SU-DHL-6 (cell line): ENCODE data around the gene ERRFI1.

Experiments
- H2AFZ ChIP-seq: fragments of 200-600 bp; sonication (generic); 2 replicates; pipeline ENCODE4 v1.6.1; 2014; ENCODE audit warnings: low read depth, mild to moderate bottlenecking, moderate library complexity, mixed read lengths, antibody characterized with exemption, low read length; ENCODE audit not compliant: severe bottlenecking
- H3F3A ChIP-seq: fragments of 200-600 bp; shearing (Covaris generic); 2 replicates; pipeline ENCODE4 v1.6.0; 2016; ENCODE audit warnings: antibody characterized with exemption, mild to moderate bottlenecking; ENCODE audit not compliant: insufficient read depth
- H3K27ac ChIP-seq: fragments of 200-600 bp; sonication (generic); 2 replicates; pipeline ENCODE4 v1.5.1; 2016; ENCODE audit warnings: low read depth, mild to moderate bottlenecking, low read length, moderate library complexity, mixed read lengths
- H3K27me3 ChIP-seq: fragments of 200-600 bp; sonication (generic), shearing (Covaris generic); 2 replicates; pipeline ENCODE4 v1.6.0; 2014; ENCODE audit warnings: mild to moderate bottlenecking, low read length
- H3K36me3 ChIP-seq: fragments of 200-600 bp; sonication (generic); 2 replicates; pipeline ENCODE4 v1.6.1; 2014; ENCODE audit warnings: mild to moderate bottlenecking, low read length, mixed read lengths
- H3K4me2 ChIP-seq: fragments of 300-600, 200-600 bp; shearing (Covaris generic), sonication (generic); 2 replicates; pipeline ENCODE4 v1.6.0; 2014; ENCODE audit warnings: low read length, low read depth, mild to moderate bottlenecking; ENCODE audit not compliant: poor library complexity, severe bottlenecking
- H3K4me3 ChIP-seq: fragments of 200-600 bp; sonication (generic); 2 replicates; pipeline ENCODE4 v1.5.1; 2014; ENCODE audit warnings: antibody characterized with exemption, low read length, mild to moderate bottlenecking, mixed read lengths; ENCODE audit not compliant: insufficient read depth, poor library complexity, severe bottlenecking
- H3K79me2 ChIP-seq: fragments of 200-600 bp; sonication (generic); 2 replicates; pipeline ENCODE4 v1.6.1; 2014; ENCODE audit warnings: mild to moderate bottlenecking, low read length, moderate library complexity; ENCODE audit not compliant: insufficient read depth
- H3K9ac ChIP-seq: fragments of 200-600 bp; sonication (generic); 2 replicates; pipeline ENCODE4 v1.7.0; 2014; ENCODE audit warnings: mild to moderate bottlenecking, low read length
- H3K9me2 ChIP-seq: fragments of 200-600 bp; sonication (generic); replicated peaks from 2 replicates; pipeline ENCODE4 v1.6.1; 2014; ENCODE audit warnings: low read length; ENCODE audit not compliant: insufficient read depth
- H3K9me3 ChIP-seq: fragments of 200-600 bp; sonication (generic); 2 replicates; pipeline ENCODE4 v1.6.1; 2014; ENCODE audit warnings: low read length, mixed read lengths; ENCODE audit not compliant: insufficient read depth
- H4K20me1 ChIP-seq: fragments of 200-600 bp; sonication (generic); 2 replicates; pipeline ENCODE4 v1.6.1; 2014; ENCODE audit warnings: low read depth, mild to moderate bottlenecking, antibody characterized with exemption, low read length, moderate library complexity, mixed read lengths
- EZH2phosphoT487 ChIP-seq: fragments of 200-600 bp; sonication (generic), shearing (Covaris generic); conservative IDR thresholded peaks from 2 replicates; pipeline ENCODE4 v1.6.1; 2018; ENCODE audit warnings: mild to moderate bottlenecking, antibody characterized with exemption, low read length, moderate library complexity, mixed read lengths
- TF ChIP-seq, protein P1 (sequence below): fragments of 200-600 bp; sonication (generic); IDR thresholded peaks from one replicate; pipeline ENCODE4 v1.5.1; 2017; ENCODE audit warnings: antibody characterized with exemption, mild to moderate bottlenecking, low read length, moderate library complexity; ENCODE audit not compliant: insufficient read depth, poor library complexity, severe bottlenecking

The ERRFI1 gene

GRCh38 chr1:8021676-8022266 lies 4.3 kb downstream of the ERRFI1 start:
- H3K27ac ChIP-seq = no peak overlapping the region
- no peaks in the 10 kb centered on the region for H3F3A ChIP-seq
- H4K20me1 ChIP-seq = no peaks in the 10 kb centered on the region

GRCh38 chr1:8020032-8020431 lies 6.1 kb downstream of the ERRFI1 start:
- Histone ChIP-seq H3K27me3 (no peaks in the 10 kb centered on the region), H4K20me1 (no peaks in the 10 kb centered on the region), H3K9me3 (no peaks in the 10 kb centered on the region), H3K9me2 (no peaks in the 10 kb centered on the region), H3K4me3 (no peak overlapping the region), H3K36me3 (no peaks in the 10 kb centered on the region), H3K27ac (no peak overlapping the region), H3K79me2 (no peaks in the 10 kb centered on the region), H3F3A (no peaks in the 10 kb centered on the region), H2AFZ (no peak overlapping the region), H3K9ac (no peak overlapping the region), H3K4me2 (no peak overlapping the region)
- TF ChIP-seq EZH2phosphoT487 = no peak
- TF ChIP-seq, protein P1, sequence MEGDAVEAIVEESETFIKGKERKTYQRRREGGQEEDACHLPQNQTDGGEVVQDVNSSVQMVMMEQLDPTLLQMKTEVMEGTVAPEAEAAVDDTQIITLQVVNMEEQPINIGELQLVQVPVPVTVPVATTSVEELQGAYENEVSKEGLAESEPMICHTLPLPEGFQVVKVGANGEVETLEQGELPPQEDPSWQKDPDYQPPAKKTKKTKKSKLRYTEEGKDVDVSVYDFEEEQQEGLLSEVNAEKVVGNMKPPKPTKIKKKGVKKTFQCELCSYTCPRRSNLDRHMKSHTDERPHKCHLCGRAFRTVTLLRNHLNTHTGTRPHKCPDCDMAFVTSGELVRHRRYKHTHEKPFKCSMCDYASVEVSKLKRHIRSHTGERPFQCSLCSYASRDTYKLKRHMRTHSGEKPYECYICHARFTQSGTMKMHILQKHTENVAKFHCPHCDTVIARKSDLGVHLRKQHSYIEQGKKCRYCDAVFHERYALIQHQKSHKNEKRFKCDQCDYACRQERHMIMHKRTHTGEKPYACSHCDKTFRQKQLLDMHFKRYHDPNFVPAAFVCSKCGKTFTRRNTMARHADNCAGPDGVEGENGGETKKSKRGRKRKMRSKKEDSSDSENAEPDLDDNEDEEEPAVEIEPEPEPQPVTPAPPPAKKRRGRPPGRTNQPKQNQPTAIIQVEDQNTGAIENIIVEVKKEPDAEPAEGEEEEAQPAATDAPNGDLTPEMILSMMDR = no peak

More at GRCh38 chr1:8021676-8022266, 4.3 kb downstream of the ERRFI1 start:
- no peaks in the 10 kb centered on the region for H3K9me3 ChIP-seq
- TF ChIP-seq EZH2phosphoT487 = no peak
- TF ChIP-seq, protein P1 = no peak
- no peak overlapping the region for H3K4me3 ChIP-seq
- H3K36me3 ChIP-seq = no peaks in the 10 kb centered on the region
- H3K9me2 ChIP-seq = no peaks in the 10 kb centered on the region
- no peak overlapping the region for H2AFZ ChIP-seq
- H3K4me2 ChIP-seq = no peak overlapping the region
- no peaks in the 10 kb centered on the region for H3K27me3 ChIP-seq
- no peak overlapping the region for H3K9ac ChIP-seq
- H3K79me2 ChIP-seq = no peaks in the 10 kb centered on the region

- no peak overlapping the region for H2AFZ ChIP-seq
- H3K79me2 ChIP-seq = no peaks in the 10 kb centered on the region
- H3K27ac ChIP-seq = no peak overlapping the region
- no peaks in the 10 kb centered on the region for H3F3A ChIP-seq
- H3K4me2 ChIP-seq = no peak overlapping the region
- no peaks in the 10 kb centered on the region for H3K9me2 ChIP-seq
- H3K36me3 ChIP-seq = no peaks in the 10 kb centered on the region
- no peaks in the 10 kb centered on the region for H3K27me3 ChIP-seq
- no peaks in the 10 kb centered on the region for H3K9me3 ChIP-seq
- H3K9ac ChIP-seq = no peak overlapping the region
- no peak for TF ChIP-seq EZH2phosphoT487
- TF ChIP-seq, protein P1 = no peak
- H3K4me3 ChIP-seq = no peak overlapping the region
- H4K20me1 ChIP-seq = no peaks in the 10 kb centered on the region
Observed at GRCh38 chr1:8019229-8019620, 6.9 kb downstream of the ERRFI1 start.
